T1000 (cell line): ENCODE results near the gene KXD1.

ENCODE experiments used
- DNase-seq: peaks from one replicate; lab custom pipeline; 2025; ENCODE audit warnings: mixed read lengths; lab: John Stamatoyannopoulos, UW

The KXD1 gene

DNA sequence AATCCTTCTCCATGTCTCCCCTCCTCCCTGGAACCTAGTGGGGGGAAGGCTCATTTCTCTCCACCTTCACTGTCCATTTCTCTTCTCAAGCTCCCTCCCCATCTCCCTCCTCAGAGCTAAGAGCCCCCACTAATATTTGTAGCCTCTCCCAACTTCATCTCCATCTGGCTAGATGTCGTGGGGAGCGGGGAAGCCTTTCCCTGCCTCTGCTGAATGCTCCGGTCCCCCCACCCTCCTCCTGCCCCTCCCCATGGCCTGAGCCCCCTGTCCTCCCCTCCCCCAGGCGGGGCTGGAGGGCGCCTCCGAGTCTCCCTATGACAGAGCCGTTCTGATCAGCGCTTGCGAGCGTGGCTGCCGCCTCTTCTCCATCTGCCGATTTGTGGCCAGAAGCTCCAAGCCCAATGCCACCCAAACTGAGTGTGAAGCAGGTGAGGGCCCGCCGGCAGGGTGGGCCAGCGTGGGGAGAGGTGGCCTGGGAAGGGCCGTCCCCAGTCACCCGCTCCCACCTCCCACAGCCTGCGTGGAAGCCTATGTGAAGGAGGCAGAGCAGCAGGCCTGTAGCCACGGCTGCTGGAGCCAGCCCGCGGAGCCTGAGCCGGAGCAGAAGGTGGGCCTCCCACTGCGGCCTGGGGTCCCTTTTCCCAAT is 56.0 kb downstream of the KXD1 start:
- DNase-seq, result no peak

DNA sequence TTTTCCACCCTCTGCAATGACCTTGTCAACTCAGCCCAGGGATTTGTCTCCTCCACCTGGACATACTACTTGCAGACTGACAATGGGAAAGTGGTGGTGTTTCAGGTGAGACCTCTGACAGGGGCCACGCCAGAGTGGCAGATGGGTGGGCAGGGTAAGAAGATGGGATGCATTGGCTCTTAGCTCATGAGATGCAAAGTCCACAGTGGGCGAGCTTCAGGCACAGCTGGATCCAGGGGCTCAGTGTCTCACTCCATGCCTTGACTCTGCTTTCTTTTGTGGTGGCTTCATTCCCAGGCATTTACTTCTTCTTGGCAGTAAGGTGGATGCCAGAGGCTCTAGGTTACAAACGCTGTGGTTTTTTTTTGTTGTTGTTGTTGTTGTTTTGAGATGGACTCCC is 58.4 kb downstream of the KXD1 start:
- DNase-seq, result no peak

DNA sequence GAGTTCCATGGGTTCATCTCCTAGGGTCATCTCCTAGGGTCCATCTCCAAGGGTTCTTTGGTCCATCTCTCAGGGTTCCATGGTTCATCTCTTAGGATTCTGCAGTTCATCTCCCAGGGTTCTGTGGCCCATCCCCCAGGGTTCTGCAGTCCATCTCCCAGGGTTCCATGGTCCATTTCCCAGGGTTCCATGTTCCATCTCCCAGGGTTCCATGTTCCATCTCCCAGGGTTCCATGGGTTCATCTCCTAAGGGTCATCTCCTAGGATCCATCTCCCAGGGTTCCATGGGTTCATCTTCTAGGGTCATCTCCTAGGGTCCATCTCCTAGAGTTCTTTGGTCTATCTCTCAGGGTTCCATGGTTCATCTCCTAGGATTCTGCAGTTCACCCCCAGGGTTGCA is 59.9 kb downstream of the KXD1 start:
- no peak for DNase-seq

DNA sequence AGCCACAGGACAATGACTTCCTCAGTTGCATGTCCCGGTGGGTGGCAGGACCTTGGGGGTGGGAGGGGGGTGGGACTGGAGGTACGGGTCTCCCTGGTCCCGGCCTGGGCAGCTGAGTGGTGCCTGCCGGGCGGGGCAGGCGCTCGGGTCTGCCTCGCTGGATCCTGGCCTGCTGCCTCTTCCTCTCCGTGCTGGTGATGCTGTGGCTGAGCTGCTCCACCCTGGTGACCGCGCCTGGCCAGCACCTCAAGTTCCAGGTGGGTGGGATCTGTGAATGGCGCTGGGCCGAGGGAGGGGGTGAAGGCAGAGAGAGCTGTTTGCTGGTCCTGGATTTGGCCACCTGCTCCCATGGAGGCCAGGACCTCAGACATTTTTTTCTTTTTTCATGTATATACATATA is 60.6 kb downstream of the KXD1 start:
- no peak for DNase-seq
